ENCODE data around the gene ADGRL3.

Gene ADGRL3

GRCh38 chr4:61277785-61278760 lies 77.9 kb downstream of the ADGRL3 start:
- DNase-seq (ENCODE audit: low read depth, low spot score): no peak

- DNase-seq (ENCODE audit: low read depth, low spot score): no peak
Observed at GRCh38 chr4:61292322-61292721, 92.2 kb downstream of the ADGRL3 start.

DNA sequence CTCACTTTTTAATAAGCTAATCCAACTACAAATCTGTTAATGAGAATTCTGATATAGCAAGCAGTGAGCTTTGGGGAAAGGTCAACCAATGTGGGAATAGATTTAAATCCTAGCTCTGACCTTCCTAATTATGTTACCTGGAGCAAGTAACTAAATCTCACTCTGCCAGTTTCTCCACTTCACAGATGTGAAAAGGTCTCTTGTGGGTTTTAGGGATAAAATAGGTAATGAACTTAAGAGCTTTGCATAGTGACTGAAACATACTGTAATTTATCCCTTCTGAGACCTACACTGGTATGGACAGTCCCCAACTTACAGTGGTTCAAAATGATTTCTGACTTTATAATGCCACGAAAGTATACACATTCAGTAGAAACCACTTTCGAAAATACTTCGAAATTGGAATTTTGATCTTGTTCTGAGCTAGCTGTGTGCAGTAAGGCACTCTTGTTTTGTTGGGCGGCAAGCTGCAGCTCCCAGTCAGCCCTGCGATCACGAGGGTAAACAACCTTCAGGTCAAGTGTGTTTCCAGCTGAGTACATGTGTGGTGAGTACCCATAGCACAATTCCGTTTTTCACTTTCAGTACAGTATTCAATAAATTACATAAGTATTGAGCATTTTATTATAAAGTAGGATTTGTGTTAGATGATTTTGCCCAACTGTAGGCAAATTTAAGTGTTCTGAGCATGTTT lies 93.7 kb downstream of the ADGRL3 start:
- no peak for DNase-seq (ENCODE audit: low read depth, low spot score)

DNA sequence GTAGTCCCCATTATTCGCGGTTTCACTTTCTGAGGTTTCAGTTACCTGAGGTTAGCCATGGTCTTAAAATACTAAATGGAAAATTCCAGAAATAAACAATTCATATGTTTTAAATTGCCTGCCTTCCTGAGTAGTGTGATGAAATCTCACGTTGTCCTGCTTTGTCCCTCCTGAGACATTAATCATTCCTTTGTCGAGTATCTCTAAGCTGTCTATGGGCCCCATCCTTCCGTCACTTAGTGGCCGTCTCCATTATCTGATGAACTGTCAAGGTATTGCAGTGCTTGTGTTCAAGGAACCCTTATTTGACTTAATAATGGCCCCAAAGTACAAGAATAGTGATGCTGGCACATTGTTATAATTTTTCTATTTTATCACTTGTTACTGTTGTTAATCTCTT lies 94.8 kb downstream of the ADGRL3 start:
- no peak for DNase-seq (ENCODE audit: low read depth, low spot score)

GRCh38 chr4:61296144-61296543 lies 96.0 kb downstream of the ADGRL3 start:
- DNase-seq (ENCODE audit: low read depth, low spot score): no peak

GRCh38 chr4:61298178-61298740 lies 98.1 kb downstream of the ADGRL3 start:
- DNase-seq (ENCODE audit: low read depth, low spot score): no peak

DNA sequence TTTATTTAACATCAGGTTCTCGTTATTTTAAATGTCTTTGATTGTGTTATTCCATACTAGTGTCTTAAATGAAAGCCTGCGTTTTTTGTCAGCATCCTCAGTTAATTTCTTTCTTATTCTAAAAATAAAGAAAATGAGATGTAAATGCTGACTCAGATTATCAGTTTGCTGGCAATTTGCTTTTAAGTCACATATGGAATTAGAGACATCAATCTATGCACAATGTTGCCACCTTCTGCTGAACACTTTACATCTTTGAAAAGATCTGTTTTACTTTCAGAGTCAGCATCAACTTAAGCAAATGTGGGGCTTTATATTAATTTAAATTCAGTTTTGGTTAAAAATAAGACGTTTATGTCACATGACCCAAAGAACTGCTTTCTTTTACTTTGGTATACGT lies 99.2 kb downstream of the ADGRL3 start:
- DNase-seq (ENCODE audit: low read depth, low spot score): no peak

- no peak for DNase-seq (ENCODE audit: low read depth, low spot score)
Observed at GRCh38 chr4:61300266-61300844, 100.2 kb downstream of the ADGRL3 start.

- DNase-seq (ENCODE audit: low read depth, low spot score): no peak
Observed at GRCh38 chr4:61301271-61301670, 101.1 kb downstream of the ADGRL3 start.

GRCh38 chr4:61308033-61308432 lies 107.9 kb downstream of the ADGRL3 start:
- no peak for DNase-seq (ENCODE audit: low read depth, low spot score)

GRCh38 chr4:61309616-61310015 lies 109.5 kb downstream of the ADGRL3 start:
- no peak for DNase-seq (ENCODE audit: low read depth, low spot score)

GRCh38 chr4:61312526-61312925 lies 112.4 kb downstream of the ADGRL3 start:
- DNase-seq (ENCODE audit: low read depth, low spot score): no peak

- no peak for DNase-seq (ENCODE audit: low read depth, low spot score)
Observed at GRCh38 chr4:61318431-61318830, 118.3 kb downstream of the ADGRL3 start.

DNA sequence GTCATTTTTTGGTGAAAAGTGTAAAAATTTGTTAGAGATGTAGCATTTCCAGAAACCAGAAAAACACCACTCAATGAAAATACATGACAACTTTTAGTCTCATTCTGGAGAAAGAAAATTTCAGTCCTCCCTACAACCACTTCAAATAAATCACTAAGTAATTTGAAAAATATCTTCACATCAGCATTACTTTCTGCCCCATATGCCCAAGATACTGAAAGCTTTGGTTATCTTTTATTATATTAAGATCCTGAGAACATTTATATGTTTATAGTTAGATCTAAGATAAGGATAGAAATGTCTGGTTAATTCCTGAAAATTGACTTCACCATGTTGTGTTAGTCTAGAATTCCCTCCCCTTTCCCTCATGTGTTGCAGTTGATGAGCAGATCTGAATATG lies 119.0 kb downstream of the ADGRL3 start:
- no peak for DNase-seq (ENCODE audit: low read depth, low spot score)

DNA sequence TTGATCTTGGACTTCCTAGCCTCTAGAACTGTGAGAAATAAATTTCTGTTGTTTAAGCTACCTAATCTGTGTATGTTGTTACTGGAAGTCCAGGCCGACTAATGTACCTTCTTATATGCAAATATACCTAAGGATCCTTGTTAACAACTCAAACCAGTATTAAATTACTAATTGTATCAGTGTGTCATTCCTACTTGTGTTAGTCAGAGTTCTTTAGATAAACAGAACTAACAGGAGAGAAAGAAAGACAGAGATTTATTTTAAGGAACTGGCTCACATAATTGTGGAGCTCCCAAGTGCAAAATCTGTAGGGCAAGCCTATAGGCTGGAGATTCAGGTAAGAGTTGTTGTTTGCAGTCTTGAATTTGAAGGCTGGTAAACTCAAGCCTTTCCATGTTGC lies 120.0 kb downstream of the ADGRL3 start:
- DNase-seq (ENCODE audit: low read depth, low spot score): no peak

GRCh38 chr4:61320631-61321030 lies 120.5 kb downstream of the ADGRL3 start:
- DNase-seq (ENCODE audit: low read depth, low spot score): no peak

- no peak for DNase-seq (ENCODE audit: low read depth, low spot score)
Observed at GRCh38 chr4:61332693-61333092, 132.6 kb downstream of the ADGRL3 start.

DNA sequence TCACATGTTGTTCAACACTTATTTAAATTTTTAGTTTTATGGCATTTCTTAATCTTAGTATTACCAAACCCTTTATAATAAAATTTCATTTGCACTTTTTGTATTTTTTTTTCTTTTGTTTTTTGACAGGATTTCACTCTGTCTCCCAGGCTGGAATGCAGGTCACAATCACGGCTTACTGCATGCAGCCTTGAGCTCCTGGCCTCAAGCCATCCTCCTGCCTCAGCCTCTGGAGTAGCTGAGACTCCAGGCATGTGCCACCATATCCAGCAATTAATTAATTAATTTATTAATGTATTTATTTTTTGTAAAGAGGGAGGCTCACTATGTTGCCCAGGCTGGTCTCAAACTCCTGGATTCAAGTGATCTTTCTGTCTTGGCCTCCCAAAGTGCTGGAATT lies 133.4 kb downstream of the ADGRL3 start:
- no peak for DNase-seq (ENCODE audit: low read depth, low spot score)

- no peak for DNase-seq (ENCODE audit: low read depth, low spot score)
Observed at GRCh38 chr4:61335241-61335763, 135.2 kb downstream of the ADGRL3 start.

DNA sequence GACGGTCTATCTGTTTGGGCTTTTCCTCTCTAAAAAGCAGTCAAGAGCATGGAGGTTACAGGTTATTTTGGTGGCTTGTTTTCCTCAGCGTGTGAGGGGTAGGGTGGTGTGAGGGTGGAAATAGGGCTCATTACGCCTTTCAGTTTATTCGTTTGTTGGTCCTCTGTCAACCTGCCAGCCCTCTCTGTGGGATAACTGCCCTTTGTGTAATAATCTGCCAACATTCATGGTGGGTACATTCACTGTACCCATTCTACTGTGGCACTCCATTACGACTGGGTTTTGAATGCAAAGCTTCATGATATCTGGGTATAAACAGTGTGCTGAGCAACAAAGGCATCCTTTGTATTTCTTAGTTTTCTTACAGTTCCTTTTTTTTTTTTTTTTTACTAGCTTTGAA lies 136.4 kb downstream of the ADGRL3 start:
- no peak for DNase-seq (ENCODE audit: low read depth, low spot score)

DNA sequence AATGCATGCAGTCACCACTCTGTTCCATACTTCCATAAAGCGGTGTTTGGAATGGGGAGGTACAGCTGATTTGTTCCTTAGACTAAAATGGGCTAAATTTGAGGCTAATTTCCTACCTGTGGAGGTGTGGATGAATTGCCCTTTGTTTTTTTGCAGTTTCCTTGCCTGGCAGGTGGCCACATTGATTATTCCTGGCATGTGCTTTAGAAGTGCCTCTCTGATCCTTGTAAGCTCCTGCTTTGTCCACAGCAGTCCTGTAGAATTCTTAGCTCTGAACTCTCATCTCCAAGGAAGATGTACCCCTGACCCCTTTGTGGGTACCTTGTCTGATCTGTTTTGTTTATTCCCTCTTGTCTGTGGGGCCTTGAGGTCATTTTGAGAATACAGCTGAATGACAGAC lies 136.8 kb downstream of the ADGRL3 start:
- DNase-seq (ENCODE audit: low read depth, low spot score): peak; percentile 20

DNA sequence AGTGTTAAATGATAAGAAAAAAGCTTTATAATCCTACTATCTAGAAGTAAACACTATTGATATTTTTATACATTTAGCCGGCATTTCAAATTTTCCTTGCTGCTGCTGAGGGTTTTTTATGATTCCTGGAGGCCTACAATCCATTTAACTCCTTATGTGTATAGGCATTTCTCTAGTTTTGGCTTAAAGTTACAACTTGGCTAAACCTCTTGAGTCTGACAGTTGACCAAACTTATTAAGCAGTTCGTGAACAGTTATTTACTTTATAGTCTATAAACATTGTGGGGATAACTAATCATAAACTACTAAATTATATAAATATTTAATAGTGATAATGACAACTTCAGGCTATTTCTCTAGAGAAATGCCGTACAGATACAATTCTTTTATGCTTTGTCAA lies 141.9 kb downstream of the ADGRL3 start:
- no peak for DNase-seq (ENCODE audit: low read depth, low spot score)
